Keratinocyte (primary cell): ENCODE measurements around the gene CABP4. TPM values are rescaled to one million over a fixed set of nuclear protein-coding genes. Genes with fewer than 3 reads are reported as not detected.

ENCODE experiments used
- DNase-seq: peaks from one replicate; pipeline ENCODE4 v3.0.0-alpha.2; 2011; ENCODE audit warnings: low read depth, missing footprints, low spot score
- FAIRE-seq: peaks from 2 replicates; lab custom pipeline; 2011; peaks lifted over from hg19 to GRCh38; lab: Jason Lieb, UNC
- H2AFZ ChIP-seq: 2 replicates; pipeline ENCODE4 v1.6.0; 2012; ENCODE audit warnings: low read length, control low read depth, inconsistent platforms; ENCODE audit not compliant: control insufficient read depth
- H3K27ac ChIP-seq: 2 replicates; pipeline ENCODE4 v1.5.1; 2011; ENCODE audit warnings: low read length; ENCODE audit not compliant: control insufficient read depth, insufficient read depth
- H3K27me3 ChIP-seq: 3 replicates; pipeline ENCODE4 v1.6.0; 2011; ENCODE audit warnings: low read length; ENCODE audit not compliant: control insufficient read depth, insufficient read depth; ENCODE audit errors: extremely low read depth
- H3K36me3 ChIP-seq, 2 experiments: 2 replicates in 1 of 2; 3 replicates in 1 of 2; pipeline ENCODE4 v1.5.1; 2011; ENCODE audit warnings: low read length in 2 of 2, mild to moderate bottlenecking in 1 of 2; ENCODE audit not compliant: control insufficient read depth in 2 of 2, insufficient read depth in 2 of 2; ENCODE audit errors: extremely low read depth in 1 of 2
- H3K4me1 ChIP-seq: 3 replicates; pipeline ENCODE4 v1.5.1; 2011; ENCODE audit warnings: low read length; ENCODE audit not compliant: control insufficient read depth, insufficient read depth; ENCODE audit errors: extremely low read depth
- H3K4me2 ChIP-seq: 3 replicates; pipeline ENCODE4 v1.6.0; 2011; ENCODE audit warnings: low read depth, low read length; ENCODE audit not compliant: control insufficient read depth, insufficient read depth; ENCODE audit errors: extremely low read depth
- H3K4me3 ChIP-seq, 3 experiments: fragments of 200-600 bp in 1 of 3; sonication (generic) in 1 of 3; 2 replicates in 2 of 3; 3 replicates in 1 of 3; pipeline ENCODE4 v1.5.1; 2011 to 2016; ENCODE audit warnings: low read length in 3 of 3, mild to moderate bottlenecking in 3 of 3, control low read depth in 2 of 3, inconsistent platforms in 1 of 3, low read depth in 1 of 3, mixed read lengths in 1 of 3, mixed run types in 1 of 3, moderate library complexity in 1 of 3; ENCODE audit not compliant: control insufficient read depth in 2 of 3, insufficient read depth in 2 of 3; ENCODE audit errors: extremely low read depth in 1 of 3
- H3K79me2 ChIP-seq: 2 replicates; pipeline ENCODE4 v1.6.0; 2012; ENCODE audit warnings: low read length; ENCODE audit not compliant: control insufficient read depth, insufficient read depth
- H3K9ac ChIP-seq: 3 replicates; pipeline ENCODE4 v1.6.0; 2011; ENCODE audit warnings: low read length; ENCODE audit not compliant: control insufficient read depth, insufficient read depth; ENCODE audit errors: extremely low read depth
- H3K9me1 ChIP-seq: 3 replicates; pipeline ENCODE4 v1.6.0; 2011; ENCODE audit warnings: low read length; ENCODE audit not compliant: control insufficient read depth, insufficient read depth; ENCODE audit errors: extremely low read depth
- H3K9me3 ChIP-seq: 2 replicates; pipeline ENCODE4 v1.5.1; 2012; ENCODE audit warnings: low read depth, low read length; ENCODE audit not compliant: control insufficient read depth
- H4K20me1 ChIP-seq: 3 replicates; pipeline ENCODE4 v1.6.0; 2011; ENCODE audit warnings: low read length; ENCODE audit not compliant: control insufficient read depth, insufficient read depth; ENCODE audit errors: extremely low read depth
- CTCF ChIP-seq, 3 experiments: IDR thresholded peaks in 1 of 3; conservative IDR thresholded peaks in 1 of 3; optimal IDR thresholded peaks in 1 of 3; 2 replicates in 2 of 3; 3 replicates in 1 of 3; pipeline versions ENCODE3 to v1.5.1; 2011; ENCODE audit warnings: low read length in 3 of 3, mild to moderate bottlenecking in 3 of 3, moderate library complexity in 2 of 3, control low read depth in 1 of 3, inconsistent platforms in 1 of 3; ENCODE audit not compliant: insufficient read depth in 2 of 3; ENCODE audit errors: extremely low read depth in 1 of 3
- EZH2 ChIP-seq: IDR thresholded peaks from one replicate; pipeline ENCODE4 v1.6.1; 2012; ENCODE audit warnings: inconsistent platforms, mild to moderate bottlenecking, low read length, moderate library complexity
- dilution Hi-C: fragments of 300-500 bp; cut with MboI; formaldehyde crosslinking; loops from one replicate; pipeline ENCODE4 v1.7.0; 2020; ENCODE audit warnings: low sequenced_read_pairs; ENCODE audit not compliant: extremely low pct_ligation_motif_present
- polyA plus RNA-seq, 5 experiments: library from polyadenylated mRNA; depleted of rRNA in 3 of 5; stranded (reverse) in 3 of 5; stranded (forward) in 1 of 5; unstranded in 1 of 5; fragments of >200 nt; gene quantifications; 1 replicate in 1 of 5; 2 replicates in 3 of 5; 3 replicates in 1 of 5; pipeline versions ENCODE4 v1.2.1 to v1.2.3, GENCODE V29; 2011 to 2012; ENCODE audit warnings: missing spikeins in 2 of 5, low read depth in 1 of 5, low replicate concordance in 1 of 5

The CABP4 gene
- polyA plus RNA-seq, 1 donor (not counting 4 experiments of a cell fraction or from before 2014, with no cell fraction given) = not detected

GRCh38 chr11:67449116-67449844 lies 5.9 kb upstream of the CABP4 start:
- Histone ChIP-seq H2AFZ (no peak overlapping the region), H3K4me1 (no peaks in the 10 kb centered on the region), H3K9me1 (no peaks in the 10 kb centered on the region), H3K79me2 (no peaks in the 10 kb centered on the region), H3K4me2 (no peak overlapping the region), H3K36me3 (no peaks in the 10 kb centered on the region), H3K9me3 (no peaks in the 10 kb centered on the region), H3K27ac (no peak overlapping the region), H3K27me3 (no peaks in the 10 kb centered on the region), H3K9ac (no peak overlapping the region), H4K20me1 (no peaks in the 10 kb centered on the region), H3K4me3 (no peak overlapping the region)
- TF ChIP-seq EZH2 (no peak), CTCF (optimal IDR thresholded peaks at IDR 0.05 in 1 of 3, IDR thresholded peaks at IDR 0.05 in 1 of 3, conservative IDR thresholded peaks at IDR 0.05 in 1 of 3; ENCODE audit: extremely low read depth in 1 of 3, insufficient read depth in 2 of 3, low read length in 3 of 3) (no peak)
- no peak for FAIRE-seq
- no peak for DNase-seq
- dilution Hi-C loops = no loop called here

- H3K79me2 ChIP-seq = no peaks in the 10 kb centered on the region
- dilution Hi-C loops = no loop called here
- H3K4me3 ChIP-seq = no peak overlapping the region
- no peak for DNase-seq
- H2AFZ ChIP-seq = no peak overlapping the region
- H4K20me1 ChIP-seq = no peaks in the 10 kb centered on the region
- no peaks in the 10 kb centered on the region for H3K4me1 ChIP-seq
- H3K36me3 ChIP-seq = no peaks in the 10 kb centered on the region
- no peaks in the 10 kb centered on the region for H3K27me3 ChIP-seq
- no peaks in the 10 kb centered on the region for H3K9me1 ChIP-seq
- no peak overlapping the region for H3K4me2 ChIP-seq
- H3K27ac ChIP-seq = no peak overlapping the region
- H3K9ac ChIP-seq = no peak overlapping the region
- TF ChIP-seq EZH2 (no peak), CTCF (optimal IDR thresholded peaks at IDR 0.05 in 1 of 3, IDR thresholded peaks at IDR 0.05 in 1 of 3, conservative IDR thresholded peaks at IDR 0.05 in 1 of 3; ENCODE audit: extremely low read depth in 1 of 3, insufficient read depth in 2 of 3, low read length in 3 of 3) (no peak)
- no peak for FAIRE-seq
- no peaks in the 10 kb centered on the region for H3K9me3 ChIP-seq
Observed at GRCh38 chr11:67450796-67451657, 4.1 kb upstream of the CABP4 start.
